BJ (cell line): ENCODE measurements around the gene SCNM1. TPM values are rescaled to one million over a fixed set of nuclear protein-coding genes. Genes with fewer than 3 reads are reported as not detected.

Experiments
- CTCF ChIA-PET: fragments of 350-600 bp; formaldehyde crosslinking; extraction: SDS; loops from one replicate; lab custom pipeline; 2021; ENCODE audit warnings: antibody characterized with exemption, inconsistent platforms; lab: Yijun Ruan, JAX
- POLR2A ChIA-PET: fragments of 300-600 bp; sonication (Branson Sonifier 250); formaldehyde crosslinking; extraction: SDS; loops from one replicate; lab custom pipeline; 2021; ENCODE audit warnings: antibody characterized with exemption; lab: Charles Lee
- DNase-seq: peaks from one replicate; pipeline ENCODE4 v3.0.0-alpha.2; 2011; ENCODE audit warnings: low read depth
- H3K27me3 ChIP-seq: 2 replicates; pipeline ENCODE4 v1.6.0; 2011; ENCODE audit warnings: low read length; ENCODE audit not compliant: control insufficient read depth, insufficient read depth
- H3K36me3 ChIP-seq: 2 replicates; pipeline ENCODE4 v1.5.1; 2011; ENCODE audit warnings: low read length; ENCODE audit not compliant: control insufficient read depth, insufficient read depth
- H3K4me3 ChIP-seq: 2 replicates; pipeline ENCODE4 v1.5.1; 2011; ENCODE audit warnings: low read depth, mild to moderate bottlenecking, control low read depth, low read length
- CTCF ChIP-seq: IDR thresholded peaks from 2 replicates; pipeline ENCODE4 v1.5.1; 2011; ENCODE audit warnings: low read depth, mild to moderate bottlenecking, control low read depth, inconsistent platforms, low read length, moderate library complexity; ENCODE audit not compliant: insufficient read depth
- polyA minus RNA-seq: library from RNA; depleted of rRNA, polyadenylated mRNA; stranded (reverse); fragments of >200 nt; gene quantifications from 2 replicates; pipeline ENCODE4 v1.2.3, GENCODE V29; 2011; rRNA and poly(A)+ RNA removed
- polyA plus RNA-seq: library from polyadenylated mRNA; depleted of rRNA; stranded (reverse); fragments of >200 nt; gene quantifications from 2 replicates; pipeline ENCODE4 v1.2.3, GENCODE V29; 2011; rRNA removed

SCNM1 gene
- polyA plus RNA-seq (27.4 and 29.7 TPM in 2 replicates), polyA minus RNA-seq (15.1 and 17.9 TPM in 2 replicates)

- CTCF ChIA-PET = interaction anchor here (1.0 to 2.3 kb wide), 6 partner anchors 10 to 175 kb away, joined by 4 to 7 read pairs (median 5); partner anchors contain the start of gene TMOD4
- H3K27me3 ChIP-seq = no peaks in the 10 kb centered on the region
- POLR2A ChIA-PET = interaction anchor here (0.7 to 1.4 kb wide), 3 partner anchors 24 to 117 kb away, joined by 7 to 11 read pairs (median 8); partner anchors contain the start of gene VPS72
- TF ChIP-seq CTCF = no peak
- peaks cover 11% of the 10 kb centered on the region for H3K36me3 ChIP-seq
- DNase-seq = peak; percentile 93
- peak within 1 kb of the TSS; percentile 80 for H3K4me3 ChIP-seq
Measured at GRCh38 chr1:151165738-151166504, at the start of gene SCNM1, which contains the start of gene LYSMD1. TSS of gene SCNM1 (plus strand) at chr1:151166144. CDS start at chr1:151166153, 9 bp downstream. TSS of gene LYSMD1 (minus strand) at chr1:151165902. CDS start at chr1:151165258, 644 bp downstream.

- DNase-seq = no peak
- Histone ChIP-seq H3K27me3 (no peaks in the 10 kb centered on the region), H3K36me3 (no peaks in the 10 kb centered on the region; the same call in 1 of the 2 replicates), H3K4me3 (no peak overlapping the region)
- no peak for TF ChIP-seq CTCF
- POLR2A ChIA-PET = no interaction called here
- CTCF ChIA-PET = no interaction called here
Measured at GRCh38 chr1:151124763-151125403, 41.1 kb upstream of the SCNM1 start.

GRCh38 chr1:151128800-151129199 is 37.1 kb upstream of the SCNM1 start:
- CTCF ChIA-PET = no interaction called here

GRCh38 chr1:151130987-151131586 is 34.9 kb upstream of the SCNM1 start:
- Histone ChIP-seq H3K27me3 (no peaks in the 10 kb centered on the region), H3K4me3 (peak overlapping the region; percentile 27), H3K36me3 (no peaks in the 10 kb centered on the region)
- ChIA-PET CTCF (interaction anchor here (0.8 to 1.3 kb wide), 5 partner anchors 10 to 33 kb away, joined by 3 to 4 read pairs (median 4); no protein-coding TSS in a partner anchor), POLR2A (no interaction called here)
- no peak for TF ChIP-seq CTCF
- peak; percentile 54 for DNase-seq

More at GRCh38 chr1:151128800-151129199, 37.1 kb upstream of the SCNM1 start:
- no peak for TF ChIP-seq CTCF
- H3K4me3 ChIP-seq = no peak overlapping the region
- POLR2A ChIA-PET = no interaction called here
- no peak for DNase-seq
- no peaks in the 10 kb centered on the region for H3K27me3 ChIP-seq
- H3K36me3 ChIP-seq = no peaks in the 10 kb centered on the region; the same call in 1 of the 2 replicates
